Measurements from ENCODE around the gene SPRN.
A peak's percentile ranks its signal among the peaks of the same experiment; 100 is the strongest.

SPRN gene

DNA sequence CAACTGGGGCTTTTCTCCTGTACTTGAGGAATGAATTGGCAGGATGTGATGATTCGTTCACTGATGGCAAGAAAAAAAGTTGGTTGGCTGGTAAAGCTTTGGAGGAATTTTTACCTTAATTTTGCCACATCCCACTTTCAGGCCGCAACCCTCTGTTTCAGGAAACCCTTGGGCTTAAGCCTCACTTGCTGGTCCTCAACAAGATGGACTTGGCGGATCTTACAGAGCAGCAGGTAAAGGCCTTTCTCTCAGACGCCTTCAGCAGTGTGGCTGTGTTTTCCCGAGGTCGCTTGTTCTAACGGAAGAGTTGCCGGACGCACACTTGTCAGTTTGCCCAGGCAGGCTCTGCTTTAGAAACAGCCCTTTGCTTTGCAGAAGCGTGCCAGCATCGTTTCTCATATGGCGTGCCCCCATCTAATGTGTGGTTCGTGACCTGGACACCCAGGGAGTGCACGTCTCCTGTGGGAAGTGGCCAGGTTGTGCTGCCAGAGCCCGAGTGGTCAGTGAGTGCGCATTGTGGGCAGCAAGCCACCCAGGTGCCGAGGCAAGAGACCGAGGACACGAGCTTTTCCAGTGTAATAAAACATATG lies 28.3 kb downstream of the SPRN start:
- no CpG with 5 or more reads among the region's 19 CpGs for WGBS (ENCODE audit: extremely low coverage, insufficient coverage, low lambda C conversion rate)
- Histone ChIP-seq H3K4me2 (ENCODE audit: low read length) (no peak overlapping the region), H3K56ac (ENCODE audit: low read length) (no peak overlapping the region), H3K36me3 (ENCODE audit: control insufficient read depth, insufficient read depth, low read length) (peaks cover 9% of the 10 kb centered on the region), H3K79me1 (ENCODE audit: low read length) (peaks cover 14% of the 10 kb centered on the region), H2AK5ac (ENCODE audit: low read length) (no peak overlapping the region), H3K23ac (ENCODE audit: low read length) (no peak overlapping the region), H3K9ac (ENCODE audit: low read length) (no peak overlapping the region), H3K4me3 (ENCODE audit: low read length) (no peak overlapping the region), H2BK120ac (ENCODE audit: low read depth, low read length) (no peak overlapping the region), H2BK5ac (ENCODE audit: low read length) (no peak overlapping the region), H3K4ac (ENCODE audit: low read depth, low read length) (no peak overlapping the region), H3K27me3 (ENCODE audit: insufficient read depth, low read length, poor library complexity) (no peaks in the 10 kb centered on the region), H3K4me1 (ENCODE audit: control insufficient read depth, low read depth, low read length) (no peaks in the 10 kb centered on the region), H4K8ac (ENCODE audit: low read depth, low read length) (no peak overlapping the region), H3K27ac (ENCODE audit: low read depth, low read length) (no peak overlapping the region), H4K5ac (ENCODE audit: low read length) (no peak overlapping the region), H2BK15ac (replicated peaks; ENCODE audit: low read depth) (no peak overlapping the region), H3K18ac (ENCODE audit: low read length) (no peak overlapping the region), H3K79me2 (ENCODE audit: control insufficient read depth, insufficient read depth, low read length) (peaks cover 14% of the 10 kb centered on the region)
- DNase-seq: no peak

DNA sequence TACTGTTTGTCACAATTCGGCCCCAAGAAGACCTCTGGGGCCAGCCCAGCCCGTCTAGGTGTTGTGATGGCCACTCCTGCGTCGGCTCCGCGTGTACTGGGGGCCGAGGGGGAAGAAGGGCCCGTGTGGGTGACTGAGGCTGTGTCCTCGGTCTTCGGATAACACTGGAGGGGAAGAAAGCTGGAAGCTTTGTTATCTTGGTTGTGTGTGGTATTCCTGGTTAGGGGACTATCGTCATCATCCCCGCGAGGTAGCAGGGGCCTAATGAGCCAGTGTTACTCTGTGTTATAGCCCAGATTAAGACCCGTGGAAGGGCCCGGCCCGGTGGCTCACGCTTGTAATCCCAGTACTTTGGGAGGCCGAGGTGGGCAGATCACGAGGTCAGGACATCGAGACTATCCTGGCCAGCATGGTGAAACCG lies 29.6 kb downstream of the SPRN start:
- H3K4ac ChIP-seq (ENCODE audit: low read depth, low read length): peak overlapping the region; percentile 84
- no peaks in the 10 kb centered on the region for H3K4me1 ChIP-seq (ENCODE audit: control insufficient read depth, low read depth, low read length)
- peak overlapping the region; percentile 33 for H3K4me2 ChIP-seq (ENCODE audit: low read length)

DNA sequence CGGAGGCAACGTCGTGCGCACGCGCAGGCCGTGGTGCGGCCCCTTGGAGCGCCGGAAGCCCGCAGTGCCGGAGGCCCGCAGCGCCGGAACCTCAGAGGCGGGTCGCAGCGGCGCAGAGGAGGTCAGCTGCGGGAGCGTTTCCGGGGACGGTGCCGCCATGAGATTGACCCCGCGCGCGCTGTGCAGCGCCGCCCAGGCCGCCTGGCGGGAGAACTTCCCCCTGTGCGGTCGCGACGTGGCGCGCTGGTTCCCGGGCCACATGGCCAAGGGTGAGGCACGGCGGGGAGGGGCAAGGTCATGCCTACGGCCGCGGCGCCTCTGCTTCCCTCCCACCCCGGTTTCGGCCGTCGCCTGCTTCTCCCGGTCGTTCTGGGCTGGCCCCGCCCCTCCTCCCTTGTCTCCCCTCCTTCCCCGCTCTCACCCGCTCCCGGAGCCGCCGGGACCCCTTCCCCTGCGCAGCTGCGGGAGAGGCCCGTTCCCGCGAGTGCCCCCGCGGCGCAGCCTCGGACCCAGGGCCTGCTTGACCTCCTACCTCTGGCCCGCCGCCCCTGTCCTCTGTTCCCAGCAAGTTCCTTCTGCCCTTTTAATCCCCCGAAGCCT lies 30.3 kb downstream of the SPRN start, which contains the start of gene MTG1:
TSS of gene MTG1 (plus strand) at position 94 of the 600 bp plus-strand sequence. CDS start at position 158, 64 bp downstream.
- WGBS (ENCODE audit: extremely low coverage, insufficient coverage, low lambda C conversion rate): no CpG with 5 or more reads among the region's 69 CpGs
- H3K23ac ChIP-seq (ENCODE audit: low read length): no peak within 1 kb of the TSS

More for the DNA sequence above, 29.6 kb downstream of the SPRN start:
- Histone ChIP-seq H3K23ac (ENCODE audit: low read length) (no peak overlapping the region), H3K56ac (ENCODE audit: low read length) (peak overlapping the region; percentile 98), H2BK120ac (ENCODE audit: low read depth, low read length) (no peak overlapping the region), H2AK5ac (ENCODE audit: low read length) (no peak overlapping the region), H3K9ac (ENCODE audit: low read length) (peak overlapping the region; percentile 94), H3K27me3 (ENCODE audit: insufficient read depth, low read length, poor library complexity) (no peaks in the 10 kb centered on the region), H4K5ac (ENCODE audit: low read length) (no peak overlapping the region), H3K36me3 (ENCODE audit: control insufficient read depth, insufficient read depth, low read length) (peaks cover 9% of the 10 kb centered on the region), H3K27ac (ENCODE audit: low read depth, low read length) (peak overlapping the region; percentile 90), H3K18ac (ENCODE audit: low read length) (peak overlapping the region; percentile 83), H3K4me3 (ENCODE audit: low read length) (peak overlapping the region; percentile 83), H2BK5ac (ENCODE audit: low read length) (no peak overlapping the region), H3K79me1 (ENCODE audit: low read length) (peaks cover 14% of the 10 kb centered on the region), H2BK15ac (replicated peaks; ENCODE audit: low read depth) (no peak overlapping the region), H3K79me2 (ENCODE audit: control insufficient read depth, insufficient read depth, low read length) (peaks cover 14% of the 10 kb centered on the region), H4K8ac (ENCODE audit: low read depth, low read length) (peak overlapping the region; percentile 57)
- no peak for DNase-seq
- no CpG with 5 or more reads among the region's 21 CpGs for WGBS (ENCODE audit: extremely low coverage, insufficient coverage, low lambda C conversion rate)

DNA sequence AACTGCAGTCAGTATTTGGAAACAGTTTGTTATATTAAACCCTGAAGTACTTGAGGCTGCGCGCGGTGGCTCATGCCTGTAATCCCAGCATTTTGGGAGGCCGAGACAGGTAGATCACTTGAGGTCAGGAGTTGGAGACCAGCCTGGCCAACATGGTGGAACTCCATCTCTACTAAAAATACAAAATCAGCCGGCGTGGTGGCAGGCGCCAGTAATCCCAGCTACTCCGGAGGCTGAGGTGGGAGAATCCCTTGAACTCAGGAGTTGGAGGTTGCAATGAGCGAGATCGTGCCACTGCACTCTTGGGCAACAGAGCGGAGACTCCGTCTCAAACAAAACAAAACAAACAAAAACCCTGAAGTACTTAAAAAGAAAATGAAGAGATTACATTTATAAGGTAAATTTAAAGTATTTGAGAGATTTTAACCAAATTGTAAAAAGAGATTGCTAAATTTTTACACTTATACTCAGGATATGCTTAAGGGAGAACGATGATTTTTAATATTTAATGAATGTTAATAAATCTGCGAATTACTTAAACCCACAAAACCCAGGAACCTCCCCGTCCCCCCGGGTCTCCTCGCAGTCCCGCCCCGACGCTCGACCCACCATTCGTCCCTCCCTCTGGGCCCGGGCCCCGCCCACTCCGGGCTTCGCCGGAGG lies 30.9 kb downstream of the SPRN start:
- Histone ChIP-seq H3K27ac (ENCODE audit: low read depth, low read length) (no peak overlapping the region), H3K27me3 (ENCODE audit: insufficient read depth, low read length, poor library complexity) (no peaks in the 10 kb centered on the region), H3K4me1 (ENCODE audit: control insufficient read depth, low read depth, low read length) (no peaks in the 10 kb centered on the region), H3K4ac (ENCODE audit: low read depth, low read length) (no peak overlapping the region), H2BK15ac (replicated peaks; ENCODE audit: low read depth) (no peak overlapping the region), H4K5ac (ENCODE audit: low read length) (no peak overlapping the region), H3K79me1 (ENCODE audit: low read length) (peaks cover 14% of the 10 kb centered on the region), H3K79me2 (ENCODE audit: control insufficient read depth, insufficient read depth, low read length) (peaks cover 14% of the 10 kb centered on the region), H3K36me3 (ENCODE audit: control insufficient read depth, insufficient read depth, low read length) (peaks cover 4% of the 10 kb centered on the region), H2BK120ac (ENCODE audit: low read depth, low read length) (no peak overlapping the region), H2BK5ac (ENCODE audit: low read length) (no peak overlapping the region), H3K9ac (ENCODE audit: low read length) (peak overlapping the region; percentile 60), H2AK5ac (ENCODE audit: low read length) (no peak overlapping the region), H3K23ac (ENCODE audit: low read length) (no peak overlapping the region), H3K4me3 (ENCODE audit: low read length) (no peak overlapping the region), H3K18ac (ENCODE audit: low read length) (no peak overlapping the region), H3K4me2 (ENCODE audit: low read length) (no peak overlapping the region), H3K56ac (ENCODE audit: low read length) (peak overlapping the region; percentile 87), H4K8ac (ENCODE audit: low read depth, low read length) (peak overlapping the region; percentile 83)
- DNase-seq: no peak
- no CpG with 5 or more reads among the region's 27 CpGs for WGBS (ENCODE audit: extremely low coverage, insufficient coverage, low lambda C conversion rate)

More for the DNA sequence above, 30.3 kb downstream of the SPRN start, which contains the start of gene MTG1:
- Histone ChIP-seq H2BK15ac (replicated peaks; ENCODE audit: low read depth) (no peak within 1 kb of the TSS), H3K4ac (ENCODE audit: low read depth, low read length) (peak within 1 kb of the TSS; percentile 84), H3K4me2 (ENCODE audit: low read length) (peak within 1 kb of the TSS; percentile 33), H2BK5ac (ENCODE audit: low read length) (peak within 1 kb of the TSS; percentile 73), H3K9ac (ENCODE audit: low read length) (peak within 1 kb of the TSS; percentile 94), H3K27me3 (ENCODE audit: insufficient read depth, low read length, poor library complexity) (no peaks in the 10 kb centered on the region), H3K27ac (ENCODE audit: low read depth, low read length) (peak within 1 kb of the TSS; percentile 90), H3K4me3 (ENCODE audit: low read length) (peak within 1 kb of the TSS; percentile 83), H3K56ac (ENCODE audit: low read length) (peak within 1 kb of the TSS; percentile 98), H4K5ac (ENCODE audit: low read length) (no peak within 1 kb of the TSS), H3K79me2 (ENCODE audit: control insufficient read depth, insufficient read depth, low read length) (peaks cover 14% of the 10 kb centered on the region), H2AK5ac (ENCODE audit: low read length) (no peak within 1 kb of the TSS), H4K8ac (ENCODE audit: low read depth, low read length) (peak within 1 kb of the TSS; percentile 83), H3K79me1 (ENCODE audit: low read length) (peaks cover 14% of the 10 kb centered on the region), H3K36me3 (ENCODE audit: control insufficient read depth, insufficient read depth, low read length) (peaks cover 8% of the 10 kb centered on the region), H3K18ac (ENCODE audit: low read length) (peak within 1 kb of the TSS; percentile 83), H3K4me1 (ENCODE audit: control insufficient read depth, low read depth, low read length) (no peaks in the 10 kb centered on the region), H2BK120ac (ENCODE audit: low read depth, low read length) (no peak within 1 kb of the TSS)
- peak; percentile 95 for DNase-seq

DNA sequence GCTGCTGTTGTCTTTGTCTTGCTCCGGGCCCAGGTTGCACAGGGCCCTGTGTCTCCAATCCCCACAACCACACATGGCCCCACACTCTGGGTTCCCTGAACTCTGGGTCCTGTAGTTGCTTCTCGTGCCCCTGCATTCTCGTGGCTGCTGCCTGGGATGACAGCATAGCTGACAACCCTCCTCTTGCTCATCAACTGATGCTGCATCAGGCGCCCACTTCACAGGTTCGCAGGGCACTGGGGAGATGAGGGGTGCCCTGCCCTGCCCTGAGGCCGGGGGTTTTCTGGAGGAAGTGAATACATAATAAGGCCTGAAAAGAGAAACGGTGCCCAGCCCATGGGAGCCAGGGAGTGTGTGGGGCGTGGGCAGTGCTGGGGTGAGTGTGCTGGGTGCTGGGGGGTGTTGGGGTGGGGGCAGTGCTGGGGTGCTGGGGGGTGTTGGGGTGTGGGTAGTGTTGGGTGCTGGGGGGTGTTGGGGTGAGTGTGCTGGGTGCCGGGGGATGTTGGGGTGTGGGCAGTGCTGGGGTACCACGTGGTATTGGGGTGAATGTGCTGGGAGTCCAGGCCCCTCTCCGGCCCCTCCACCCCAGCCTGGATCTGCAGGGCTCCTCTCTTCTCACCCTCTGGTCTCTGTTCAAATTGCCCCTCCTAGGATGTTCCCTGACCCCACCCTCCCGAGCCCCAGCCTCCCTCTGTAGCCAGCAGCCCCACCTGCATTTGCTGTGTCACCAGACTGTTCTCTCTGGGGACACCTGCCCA lies 32.5 kb downstream of the SPRN start:
- Histone ChIP-seq H2BK120ac (ENCODE audit: low read depth, low read length) (no peak overlapping the region), H4K8ac (ENCODE audit: low read depth, low read length) (no peak overlapping the region), H3K4me3 (ENCODE audit: low read length) (no peak overlapping the region), H3K36me3 (ENCODE audit: control insufficient read depth, insufficient read depth, low read length) (peaks cover 2% of the 10 kb centered on the region), H3K4me1 (ENCODE audit: control insufficient read depth, low read depth, low read length) (no peaks in the 10 kb centered on the region), H2BK15ac (replicated peaks; ENCODE audit: low read depth) (no peak overlapping the region), H3K79me2 (ENCODE audit: control insufficient read depth, insufficient read depth, low read length) (peaks cover 14% of the 10 kb centered on the region), H4K5ac (ENCODE audit: low read length) (no peak overlapping the region), H3K9ac (ENCODE audit: low read length) (no peak overlapping the region), H3K4ac (ENCODE audit: low read depth, low read length) (peak overlapping the region; percentile 45), H3K56ac (ENCODE audit: low read length) (no peak overlapping the region), H2AK5ac (ENCODE audit: low read length) (no peak overlapping the region), H3K79me1 (ENCODE audit: low read length) (peaks cover 10% of the 10 kb centered on the region), H3K18ac (ENCODE audit: low read length) (no peak overlapping the region), H3K27ac (ENCODE audit: low read depth, low read length) (no peak overlapping the region), H3K23ac (ENCODE audit: low read length) (no peak overlapping the region), H3K27me3 (ENCODE audit: insufficient read depth, low read length, poor library complexity) (no peaks in the 10 kb centered on the region), H2BK5ac (ENCODE audit: low read length) (no peak overlapping the region), H3K4me2 (ENCODE audit: low read length) (no peak overlapping the region)
- no peak for DNase-seq
- WGBS (ENCODE audit: extremely low coverage, insufficient coverage, low lambda C conversion rate): no CpG with 5 or more reads among the region's 12 CpGs

Data from mesendoderm (in vitro differentiated cells).